OCI-LY1 (cell line): ENCODE data around the gene PPP1R7.

Source experiments
- EZH2 ChIP-seq: fragments of 200-600 bp; sonication (generic), shearing (Covaris generic); IDR thresholded peaks from 2 replicates; pipeline ENCODE4 v1.8.0; 2017; ENCODE audit warnings: borderline replicate concordance, mixed run types, mild to moderate bottlenecking, antibody characterized with exemption, low read length, moderate library complexity, mixed read lengths
- TF ChIP-seq, protein P1 (sequence below): fragments of 200-600 bp; sonication (generic), shearing (Covaris generic); IDR thresholded peaks from 2 replicates; pipeline ENCODE4 v1.5.1; 2017; ENCODE audit warnings: mild to moderate bottlenecking, antibody characterized with exemption, low read length, moderate library complexity, mixed read lengths

DNA sequence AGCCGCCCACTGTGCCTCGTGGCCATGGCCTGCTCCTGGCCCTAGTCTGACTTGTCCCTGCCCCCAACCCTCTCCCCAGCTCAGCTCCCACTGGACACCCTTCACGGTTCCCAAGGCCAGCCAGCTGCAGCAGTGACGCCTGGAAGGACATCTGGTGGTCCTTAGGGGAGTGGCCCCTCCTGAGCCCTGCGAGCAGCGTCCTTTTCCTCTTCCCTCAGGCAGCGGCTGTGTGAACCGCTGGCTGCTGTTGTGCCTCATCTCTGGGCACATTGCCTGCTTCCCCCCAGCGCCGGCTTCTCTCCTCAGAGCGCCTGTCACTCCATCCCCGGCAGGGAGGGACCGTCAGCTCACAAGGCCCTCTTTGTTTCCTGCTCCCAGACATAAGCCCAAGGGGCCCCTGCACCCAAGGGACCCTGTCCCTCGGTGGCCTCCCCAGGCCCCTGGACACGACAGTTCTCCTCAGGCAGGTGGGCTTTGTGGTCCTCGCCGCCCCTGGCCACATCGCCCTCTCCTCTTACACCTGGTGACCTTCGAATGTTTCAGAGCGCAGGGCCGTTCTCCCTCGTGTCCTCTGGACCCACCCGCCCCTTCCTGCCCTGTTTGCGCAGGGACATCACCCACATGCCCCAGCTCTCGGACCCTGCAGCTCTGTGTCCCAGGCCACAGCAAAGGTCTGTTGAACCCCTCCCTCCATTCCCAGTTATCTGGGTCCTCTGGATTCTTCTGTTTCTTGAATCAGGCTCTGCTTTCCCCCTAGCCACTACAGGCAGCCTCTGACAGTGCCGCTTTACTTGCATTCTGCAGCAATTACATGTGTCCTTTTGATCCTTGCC is 74.0 kb downstream of the PPP1R7 start:
- TF ChIP-seq, protein P1, sequence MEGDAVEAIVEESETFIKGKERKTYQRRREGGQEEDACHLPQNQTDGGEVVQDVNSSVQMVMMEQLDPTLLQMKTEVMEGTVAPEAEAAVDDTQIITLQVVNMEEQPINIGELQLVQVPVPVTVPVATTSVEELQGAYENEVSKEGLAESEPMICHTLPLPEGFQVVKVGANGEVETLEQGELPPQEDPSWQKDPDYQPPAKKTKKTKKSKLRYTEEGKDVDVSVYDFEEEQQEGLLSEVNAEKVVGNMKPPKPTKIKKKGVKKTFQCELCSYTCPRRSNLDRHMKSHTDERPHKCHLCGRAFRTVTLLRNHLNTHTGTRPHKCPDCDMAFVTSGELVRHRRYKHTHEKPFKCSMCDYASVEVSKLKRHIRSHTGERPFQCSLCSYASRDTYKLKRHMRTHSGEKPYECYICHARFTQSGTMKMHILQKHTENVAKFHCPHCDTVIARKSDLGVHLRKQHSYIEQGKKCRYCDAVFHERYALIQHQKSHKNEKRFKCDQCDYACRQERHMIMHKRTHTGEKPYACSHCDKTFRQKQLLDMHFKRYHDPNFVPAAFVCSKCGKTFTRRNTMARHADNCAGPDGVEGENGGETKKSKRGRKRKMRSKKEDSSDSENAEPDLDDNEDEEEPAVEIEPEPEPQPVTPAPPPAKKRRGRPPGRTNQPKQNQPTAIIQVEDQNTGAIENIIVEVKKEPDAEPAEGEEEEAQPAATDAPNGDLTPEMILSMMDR: no peak
- TF ChIP-seq EZH2: no peak
